Measurements from ENCODE around the gene SH3D21. TPM values are rescaled to one million over a fixed set of nuclear protein-coding genes. Genes with fewer than 3 reads are reported as not detected.

SH3D21 gene
- total RNA-seq, 2 experiments from 2014 or later: 15.2 to 16.7 TPM

- Histone ChIP-seq H2AFZ (ENCODE audit: low read length) (no peak overlapping the region), H3K9me2 (ENCODE audit: insufficient read depth, low read length) (no peaks in the 10 kb centered on the region), H3K9me3 (ENCODE audit: low read length) (no peaks in the 10 kb centered on the region), H3K27ac (ENCODE audit: low read depth, low read length, poor library complexity, severe bottlenecking) (no peak overlapping the region), H3K4me3 (ENCODE audit: low read depth, low read length, poor library complexity, severe bottlenecking) (no peak overlapping the region), H3K79me2 (ENCODE audit: insufficient read depth, low read depth, low read length) (no peaks in the 10 kb centered on the region), H3K4me2 (ENCODE audit: low read length) (no peak overlapping the region), H3K4me1 (ENCODE audit: insufficient read depth, low read length, poor library complexity, severe bottlenecking) (peaks cover 12% of the 10 kb centered on the region), H4K20me1 (ENCODE audit: insufficient read depth, low read length) (no peaks in the 10 kb centered on the region), H3K36me3 (ENCODE audit: insufficient read depth, low read length) (peaks cover 52% of the 10 kb centered on the region)
- intact Hi-C loops (cut with micrococcal nuclease; ENCODE audit: unreplicated experiment): no loop called here
- POLR2A ChIA-PET: no interaction called here
- BruUV-seq (replicated peaks): no TSS peak
- CTCF ChIA-PET (ENCODE audit: unreplicated experiment): interaction anchor here (0.6 kb wide), 1 partner anchor 25 kb away, joined by 7 read pairs; no protein-coding TSS in a partner anchor
- DNase-seq (ENCODE audit: low spot score): no peak
- TF ChIP-seq CTCF (conservative IDR thresholded peaks at IDR 0.05; ENCODE audit: low read length): no peak
- no peak for TF ChIP-seq EZH2phosphoT487 (IDR thresholded peaks at IDR 0.05; ENCODE audit: borderline replicate concordance, low read depth, low read length)
Measured at GRCh38 chr1:36344395-36344680, 38.2 kb downstream of the SH3D21 start.

GRCh38 chr1:36345353-36345752, 39.2 kb downstream of the SH3D21 start:
- Histone ChIP-seq H3K9me2 (ENCODE audit: insufficient read depth, low read length) (no peaks in the 10 kb centered on the region), H3K79me2 (ENCODE audit: insufficient read depth, low read depth, low read length) (no peaks in the 10 kb centered on the region), H3K9me3 (ENCODE audit: low read length) (no peaks in the 10 kb centered on the region), H4K20me1 (ENCODE audit: insufficient read depth, low read length) (no peaks in the 10 kb centered on the region), H3K27ac (ENCODE audit: low read depth, low read length, poor library complexity, severe bottlenecking) (no peak overlapping the region), H2AFZ (ENCODE audit: low read length) (no peak overlapping the region), H3K4me2 (ENCODE audit: low read length) (no peak overlapping the region), H3K4me1 (ENCODE audit: insufficient read depth, low read length, poor library complexity, severe bottlenecking) (peaks cover 18% of the 10 kb centered on the region), H3K36me3 (ENCODE audit: insufficient read depth, low read length) (peaks cover 56% of the 10 kb centered on the region), H3K4me3 (ENCODE audit: low read depth, low read length, poor library complexity, severe bottlenecking) (no peak overlapping the region)
- CTCF ChIA-PET (ENCODE audit: unreplicated experiment): no interaction called here
- no peak for DNase-seq (ENCODE audit: low spot score)
- POLR2A ChIA-PET: no interaction called here
- no TSS peak for BruUV-seq (replicated peaks)
- intact Hi-C loops (cut with micrococcal nuclease; ENCODE audit: unreplicated experiment): no loop called here
- TF ChIP-seq EZH2phosphoT487 (IDR thresholded peaks at IDR 0.05; ENCODE audit: borderline replicate concordance, low read depth, low read length) (no peak), CTCF (conservative IDR thresholded peaks at IDR 0.05; ENCODE audit: low read length) (no peak)

GRCh38 chr1:36346741-36347370, 40.7 kb downstream of the SH3D21 start:
- POLR2A ChIA-PET: interaction anchor here (0.9 to 1.2 kb wide), 3 partner anchors 37 to 50 kb away, joined by 3 to 5 read pairs (median 3); no protein-coding TSS in a partner anchor
- H3K36me3 ChIP-seq (ENCODE audit: insufficient read depth, low read length): peaks cover 66% of the 10 kb centered on the region
- no TSS peak for BruUV-seq (replicated peaks)

More at GRCh38 chr1:36346741-36347370, 40.7 kb downstream of the SH3D21 start:
- no peak for DNase-seq (ENCODE audit: low spot score)
- intact Hi-C loops (cut with micrococcal nuclease; ENCODE audit: unreplicated experiment): no loop called here
- H3K27ac ChIP-seq (ENCODE audit: low read depth, low read length, poor library complexity, severe bottlenecking): no peak overlapping the region
- no peaks in the 10 kb centered on the region for H3K79me2 ChIP-seq (ENCODE audit: insufficient read depth, low read depth, low read length)
- CTCF ChIA-PET (ENCODE audit: unreplicated experiment): no interaction called here
- H3K9me3 ChIP-seq (ENCODE audit: low read length): no peaks in the 10 kb centered on the region
- TF ChIP-seq EZH2phosphoT487 (IDR thresholded peaks at IDR 0.05; ENCODE audit: borderline replicate concordance, low read depth, low read length): no peak
- no peak for TF ChIP-seq CTCF (conservative IDR thresholded peaks at IDR 0.05; ENCODE audit: low read length)
- H3K4me1 ChIP-seq (ENCODE audit: insufficient read depth, low read length, poor library complexity, severe bottlenecking): peaks cover 19% of the 10 kb centered on the region
- no peak overlapping the region for H3K4me2 ChIP-seq (ENCODE audit: low read length)
- no peaks in the 10 kb centered on the region for H3K9me2 ChIP-seq (ENCODE audit: insufficient read depth, low read length)
- no peak overlapping the region for H2AFZ ChIP-seq (ENCODE audit: low read length)
- H3K4me3 ChIP-seq (ENCODE audit: low read depth, low read length, poor library complexity, severe bottlenecking): no peak overlapping the region
- no peaks in the 10 kb centered on the region for H4K20me1 ChIP-seq (ENCODE audit: insufficient read depth, low read length)
